Natural killer cell (primary cell): Measurements from ENCODE around the gene TXNDC17. TPM values are rescaled to one million over a fixed set of nuclear protein-coding genes. Genes with fewer than 3 reads are reported as not detected.

Source experiments
- ATAC-seq, 3 donors: fragments of 150-1000 bp in 2 of 3; fragments of 200-7000 bp in 1 of 3; cut with Tn5 transposase; 1 replicate in 1 of 3; 2 replicates in 2 of 3; pipeline ENCODE4 v1.10.0; 2021; ENCODE audit warnings: mild to moderate bottlenecking in 2 of 3, moderate library complexity in 2 of 3
- DNase-seq, 2 donors: peaks; one replicate each; pipeline versions ENCODE4 v3.0.0 to v3.0.0-alpha.2; 2013 to 2021; ENCODE audit warnings: mixed read lengths in 1 of 2
- H3K27ac ChIP-seq: one replicate; pipeline ENCODE4 v1.5.1; 2013; ENCODE audit warnings: mild to moderate bottlenecking, low read length
- H3K27me3 ChIP-seq: one replicate; pipeline ENCODE4 v1.6.1; 2013; ENCODE audit warnings: low read length; ENCODE audit not compliant: control insufficient read depth, insufficient read depth
- H3K36me3 ChIP-seq: one replicate; pipeline ENCODE4 v1.6.1; 2013; ENCODE audit warnings: low read length; ENCODE audit not compliant: control insufficient read depth, insufficient read depth
- H3K4me1 ChIP-seq: one replicate; pipeline ENCODE4 v1.6.1; 2013; ENCODE audit warnings: low read length; ENCODE audit not compliant: control insufficient read depth, insufficient read depth
- H3K4me3 ChIP-seq: one replicate; pipeline ENCODE4 v1.5.1; 2013; ENCODE audit warnings: low read length
- H3K9me3 ChIP-seq: one replicate; pipeline ENCODE4 v1.6.1; 2013; ENCODE audit warnings: low read length; ENCODE audit not compliant: control insufficient read depth, insufficient read depth
- H3K27ac Mint-ChIP-seq, 2 donors: one replicate each; pipeline ENCODE4 v1.8.0; 2022; ENCODE audit warnings: mild to moderate bottlenecking in 2 of 2, mixed read lengths in 2 of 2, moderate library complexity in 1 of 2
- H3K27me3 Mint-ChIP-seq, 2 donors: one replicate each; pipeline ENCODE4 v1.8.0; 2022; ENCODE audit warnings: low read depth in 2 of 2, mixed read lengths in 2 of 2
- H3K36me3 Mint-ChIP-seq: one replicate; pipeline ENCODE4 v1.8.0; 2022; ENCODE audit warnings: mixed read lengths
- H3K4me1 Mint-ChIP-seq, 2 donors: one replicate each; pipeline ENCODE4 v1.8.0; 2022; ENCODE audit warnings: mixed read lengths in 2 of 2
- H3K4me3 Mint-ChIP-seq: one replicate; pipeline ENCODE4 v1.8.0; 2022; ENCODE audit warnings: mild to moderate bottlenecking, moderate library complexity, mixed read lengths
- H3K9me3 Mint-ChIP-seq, 2 donors: one replicate each; pipeline ENCODE4 v1.8.0; 2022; ENCODE audit warnings: mixed read lengths in 2 of 2
- CTCF ChIP-seq: fragments of 200-600 bp; IDR thresholded peaks from one replicate; pipeline ENCODE4 v1.8.0; 2022; ENCODE audit warnings: antibody characterized with exemption
- WGBS: methylation state at CpG from one replicate; pipeline ENCODE4 v1.1.7; 2013; ENCODE audit warnings: missing lambda C conversion rate; ENCODE audit not compliant: insufficient coverage; 5-methylcytosine and 5-hydroxymethylcytosine counted together
- intact Hi-C: fragments of 100-400 bp; cut with micrococcal nuclease; formaldehyde crosslinking; loops from one replicate; pipeline ENCODE4 v1.14.2; 2022
- total RNA-seq, 4 donors: library from RNA; stranded (reverse); fragments of 120-200 nt in 1 of 4; gene quantifications; one replicate each; pipeline versions ENCODE4 v1.2.3 to v1.2.4, GENCODE V29; 2013 to 2022

The TXNDC17 gene
- total RNA-seq, 3 donors from 2014 or later (not counting 1 experiment from before 2014, with no cell fraction given): 15.2 to 15.7 (median 15.4) TPM

- Mint-ChIP-seq H3K9me3 (no peaks in the 10 kb centered on the region), H3K27ac (peak overlapping the region; percentile 8 to 53), H3K4me3 (no peak overlapping the region), H3K36me3 (peaks cover 6% of the 10 kb centered on the region), H3K4me1 (peaks cover 50 to 57% of the 10 kb centered on the region in 2 donors), H3K27me3 (no peaks in the 10 kb centered on the region)
- H3K4me3 ChIP-seq: no peak overlapping the region
- TF ChIP-seq CTCF: no peak
- H3K27ac ChIP-seq: no peak overlapping the region
- no peaks in the 10 kb centered on the region for H3K9me3 ChIP-seq
- ATAC-seq: no peak
- no peak for DNase-seq
- peaks cover 37% of the 10 kb centered on the region for H3K36me3 ChIP-seq
- 69% methylated on average over 4 of the region's 5 CpGs for WGBS
- no peaks in the 10 kb centered on the region for H3K27me3 ChIP-seq
- intact Hi-C loops: no loop called here
- peaks cover 22% of the 10 kb centered on the region for H3K4me1 ChIP-seq
Measured at GRCh38 chr17:6643451-6644125, 2.7 kb downstream of the TXNDC17 start.

GRCh38 chr17:6648181-6648580 is 7.3 kb downstream of the TXNDC17 start:
- Histone ChIP-seq H3K27ac (no peak overlapping the region), H3K9me3 (no peaks in the 10 kb centered on the region), H3K4me3 (no peak overlapping the region), H3K4me1 (peaks cover 11% of the 10 kb centered on the region), H3K27me3 (no peaks in the 10 kb centered on the region), H3K36me3 (peaks cover 33% of the 10 kb centered on the region)
- Mint-ChIP-seq H3K9me3 (no peaks in the 10 kb centered on the region), H3K27me3 (peaks cover 0 to 9% of the 10 kb centered on the region in 2 donors), H3K4me3 (no peak overlapping the region), H3K36me3 (peaks cover 6% of the 10 kb centered on the region), H3K27ac (peak overlapping the region; percentile 43 to 46), H3K4me1 (peaks cover 41 to 49% of the 10 kb centered on the region in 2 donors)
- ATAC-seq (no peak), DNase-seq (peak in 1 of 2 donors; percentile 39)
- intact Hi-C loops: no loop called here
- no peak for TF ChIP-seq CTCF

GRCh38 chr17:6651354-6651918 is 10.6 kb downstream of the TXNDC17 start, which contains the start of the genes C17orf100 and MED31:
Gene C17orf100, plus strand, starts transcription at chr17:6651762. Its CDS starts 152 bp downstream, at chr17:6651914.
Gene MED31, minus strand, starts transcription at chr17:6651605. Its CDS starts 77 bp downstream, at chr17:6651528.
- H3K4me1 Mint-ChIP-seq: peaks cover 41 to 47% of the 10 kb centered on the region in 2 donors
- WGBS: 2% methylated on average over 35 of the region's 35 CpGs
- H3K4me3 Mint-ChIP-seq: peak within 1 kb of the TSS; percentile 96
- Histone ChIP-seq H3K27ac (peak within 1 kb of the TSS; percentile 91), H3K4me3 (peak within 1 kb of the TSS; percentile 61), H3K9me3 (no peaks in the 10 kb centered on the region), H3K36me3 (peaks cover 8% of the 10 kb centered on the region), H3K27me3 (peaks cover 13% of the 10 kb centered on the region), H3K4me1 (peaks cover 25% of the 10 kb centered on the region)
- DNase-seq (peak; percentile 89 to 97), ATAC-seq (peak; percentile 88 to 98 (median 92))
- intact Hi-C loops: loop anchor here (1.0 to 5.0 kb wide), 2 partner anchors 10 to 361 kb away; partner anchors contain the start of genes RNASEK and TXNDC17
- no peak for TF ChIP-seq CTCF
- peak within 1 kb of the TSS; percentile 95 to 96 for H3K27ac Mint-ChIP-seq
- peaks cover 13 to 24% of the 10 kb centered on the region in 2 donors for H3K27me3 Mint-ChIP-seq
- no peaks in the 10 kb centered on the region for H3K36me3 Mint-ChIP-seq
- H3K9me3 Mint-ChIP-seq: no peaks in the 10 kb centered on the region
